B cell (primary cell): ENCODE measurements around the gene POU2AF2. TPM values are rescaled to one million over a fixed set of nuclear protein-coding genes. Genes with fewer than 3 reads are reported as not detected.

Experiments used
- ATAC-seq: fragments of 200-7000 bp; cut with Tn5 transposase; one replicate; pipeline ENCODE4 v1.10.0; 2021; ENCODE audit warnings: low read depth, mild to moderate bottlenecking, moderate number of reproducible peaks, moderate library complexity
- CTCF ChIA-PET: fragments of 350-600 bp; sonication (Branson Sonifier 250); formaldehyde crosslinking; loops from one replicate; lab custom pipeline; 2021; ENCODE audit warnings: antibody characterized with exemption, inconsistent platforms; lab: Charles Lee
- POLR2A ChIA-PET: fragments of 350-600 bp; sonication (Branson Sonifier 250); formaldehyde crosslinking; loops from one replicate; lab custom pipeline; 2021; ENCODE audit warnings: antibody characterized with exemption; lab: Charles Lee
- DNase-seq: peaks from one replicate; pipeline ENCODE4 v3.0.0; 2013
- H2AFZ ChIP-seq: 2 replicates; pipeline ENCODE4 v1.6.1; 2012; ENCODE audit warnings: mild to moderate bottlenecking, low read depth, low read length; ENCODE audit not compliant: insufficient read depth, poor library complexity, severe bottlenecking
- H3K27ac ChIP-seq, 2 donors: 1 replicate in 1 of 2; 2 replicates in 1 of 2; pipeline ENCODE4 v1.5.1; 2012 to 2013; ENCODE audit warnings: low read length in 2 of 2, mild to moderate bottlenecking in 2 of 2, moderate library complexity in 1 of 2
- H3K27me3 ChIP-seq, 4 experiments: fragments of 200-600 bp in 1 of 4; sonication (generic) in 1 of 4; replicated peaks in 1 of 4; 1 replicate in 2 of 4; 2 replicates in 2 of 4; pipeline versions ENCODE4 v1.6.1 to v1.7.0; 2013 to 2016; ENCODE audit warnings: low read length in 3 of 4, mild to moderate bottlenecking in 2 of 4, mixed read lengths in 1 of 4, moderate library complexity in 1 of 4; ENCODE audit not compliant: insufficient read depth in 4 of 4, control insufficient read depth in 3 of 4; ENCODE audit errors: control extremely low read depth in 1 of 4
- H3K36me3 ChIP-seq, 2 experiments: replicated peaks in 1 of 2; 1 replicate in 1 of 2; 2 replicates in 1 of 2; pipeline versions ENCODE4 v1.6.1 to v1.7.1; 2013; ENCODE audit warnings: low read length in 1 of 2; ENCODE audit not compliant: insufficient read depth in 2 of 2, control insufficient read depth in 1 of 2; ENCODE audit errors: control extremely low read depth in 1 of 2, extremely low read depth in 1 of 2
- H3K4me1 ChIP-seq, 2 donors: fragments of 200-600 bp in 1 of 2; sonication (generic) in 1 of 2; 1 replicate in 1 of 2; 2 replicates in 1 of 2; pipeline versions ENCODE4 v1.5.1 to v1.6.1; 2013 to 2017; ENCODE audit warnings: low read length in 2 of 2; ENCODE audit not compliant: control insufficient read depth in 2 of 2, insufficient read depth in 2 of 2
- H3K4me2 ChIP-seq: replicated peaks from 2 replicates; pipeline ENCODE3; 2012; ENCODE audit warnings: mild to moderate bottlenecking, low read depth, low read length; ENCODE audit not compliant: poor library complexity, severe bottlenecking
- H3K4me3 ChIP-seq, 5 experiments: fragments of 200-600 bp in 1 of 5; sonication (generic) in 1 of 5; 1 replicate in 3 of 5; 2 replicates in 2 of 5; pipeline versions ENCODE4 v1.5.1 to v1.7.0; 2011 to 2016; ENCODE audit warnings: low read length in 4 of 5, mild to moderate bottlenecking in 4 of 5, low read depth in 2 of 5, control low read depth in 1 of 5, moderate library complexity in 1 of 5; ENCODE audit not compliant: insufficient read depth in 1 of 5; ENCODE audit errors: control extremely low read depth in 1 of 5, extremely low read depth in 1 of 5
- H3K79me2 ChIP-seq: fragments of 200-600 bp; sonication (generic); one replicate; pipeline ENCODE4 v1.6.0; 2016; ENCODE audit warnings: low read length; ENCODE audit not compliant: control insufficient read depth, insufficient read depth
- H3K9ac ChIP-seq: fragments of 200-600 bp; sonication (generic); 2 replicates; pipeline ENCODE4 v1.6.1; 2017; ENCODE audit warnings: mild to moderate bottlenecking, low read length, moderate library complexity
- H3K9me3 ChIP-seq, 3 donors: one replicate each; pipeline versions ENCODE4 v1.6.1 to v1.7.1; 2013; ENCODE audit warnings: low read length in 2 of 3; ENCODE audit not compliant: control insufficient read depth in 2 of 3, insufficient read depth in 1 of 3; ENCODE audit errors: control extremely low read depth in 1 of 3
- H4K20me1 ChIP-seq: 2 replicates; pipeline ENCODE4 v1.6.0; 2012; ENCODE audit warnings: mild to moderate bottlenecking, low read length; ENCODE audit not compliant: insufficient read depth, control insufficient read depth, poor library complexity, severe bottlenecking
- H3K27ac Mint-ChIP-seq: one replicate; pipeline ENCODE4 v1.8.0; 2021; ENCODE audit warnings: mixed read lengths
- H3K27me3 Mint-ChIP-seq: one replicate; pipeline ENCODE4 v1.8.0; 2021; ENCODE audit warnings: mixed read lengths
- H3K4me1 Mint-ChIP-seq: one replicate; pipeline ENCODE4 v1.8.0; 2021; ENCODE audit warnings: mixed read lengths
- H3K4me3 Mint-ChIP-seq: one replicate; pipeline ENCODE4 v1.8.0; 2021; ENCODE audit warnings: mixed read lengths
- H3K9me3 Mint-ChIP-seq: one replicate; pipeline ENCODE4 v1.8.0; 2022; ENCODE audit warnings: mixed read lengths; ENCODE audit not compliant: insufficient read depth
- EZH2 ChIP-seq: IDR thresholded peaks from 2 replicates; pipeline ENCODE4 v1.6.1; 2012; ENCODE audit warnings: borderline replicate concordance, low read depth, mild to moderate bottlenecking, moderate library complexity, low read length; ENCODE audit not compliant: insufficient read depth, poor library complexity, severe bottlenecking
- WGBS: methylation state at CpG from one replicate; pipeline ENCODE4 v1.1.5; 2013; ENCODE audit warnings: missing lambda C conversion rate; ENCODE audit not compliant: insufficient coverage; 5-methylcytosine and 5-hydroxymethylcytosine counted together
- intact Hi-C: fragments of 100-400 bp; cut with micrococcal nuclease; formaldehyde crosslinking; loops from one replicate; pipeline ENCODE4 v1.10.0; 2022
- polyA plus RNA-seq: library from polyadenylated mRNA; depleted of rRNA; stranded (reverse); fragments of >200 nt; gene quantifications from 2 replicates; pipeline ENCODE4 v1.2.3, GENCODE V29; 2012
- total RNA-seq, 2 donors: library from RNA; stranded (reverse); fragments of 120-200 nt in 1 of 2; gene quantifications; 1 replicate in 1 of 2; 2 replicates in 1 of 2; pipeline versions ENCODE4 v1.2.3 to v1.2.4, GENCODE V29; 2013 to 2022
- TF ChIP-seq, protein P1 (sequence below): fragments of 200-600 bp; IDR thresholded peaks from one replicate; pipeline ENCODE4 v1.8.0; 2022; ENCODE audit warnings: antibody characterized with exemption, mild to moderate bottlenecking

The POU2AF2 gene
- total and polyA plus RNA-seq, 2 donors (not counting 1 experiment from before 2014, with no cell fraction given): not detected

GRCh38 chr11:111329306-111330204 is 84.0 kb downstream of the POU2AF2 start:
- no peak overlapping the region for H3K27ac Mint-ChIP-seq
- WGBS: 96% methylated on average over 4 of the region's 7 CpGs
- DNase-seq (no peak), ATAC-seq (no peak)
- Histone ChIP-seq H3K27me3 (no peaks in the 10 kb centered on the region), H3K36me3 (no peaks in the 10 kb centered on the region), H2AFZ (no peak overlapping the region), H4K20me1 (no peaks in the 10 kb centered on the region), H3K4me2 (no peak overlapping the region), H3K9ac (no peak overlapping the region), H3K27ac (no peak overlapping the region), H3K4me1 (no peaks in the 10 kb centered on the region), H3K4me3 (no peak overlapping the region), H3K79me2 (no peaks in the 10 kb centered on the region), H3K9me3 (no peaks in the 10 kb centered on the region)
- TF ChIP-seq, protein P1, sequence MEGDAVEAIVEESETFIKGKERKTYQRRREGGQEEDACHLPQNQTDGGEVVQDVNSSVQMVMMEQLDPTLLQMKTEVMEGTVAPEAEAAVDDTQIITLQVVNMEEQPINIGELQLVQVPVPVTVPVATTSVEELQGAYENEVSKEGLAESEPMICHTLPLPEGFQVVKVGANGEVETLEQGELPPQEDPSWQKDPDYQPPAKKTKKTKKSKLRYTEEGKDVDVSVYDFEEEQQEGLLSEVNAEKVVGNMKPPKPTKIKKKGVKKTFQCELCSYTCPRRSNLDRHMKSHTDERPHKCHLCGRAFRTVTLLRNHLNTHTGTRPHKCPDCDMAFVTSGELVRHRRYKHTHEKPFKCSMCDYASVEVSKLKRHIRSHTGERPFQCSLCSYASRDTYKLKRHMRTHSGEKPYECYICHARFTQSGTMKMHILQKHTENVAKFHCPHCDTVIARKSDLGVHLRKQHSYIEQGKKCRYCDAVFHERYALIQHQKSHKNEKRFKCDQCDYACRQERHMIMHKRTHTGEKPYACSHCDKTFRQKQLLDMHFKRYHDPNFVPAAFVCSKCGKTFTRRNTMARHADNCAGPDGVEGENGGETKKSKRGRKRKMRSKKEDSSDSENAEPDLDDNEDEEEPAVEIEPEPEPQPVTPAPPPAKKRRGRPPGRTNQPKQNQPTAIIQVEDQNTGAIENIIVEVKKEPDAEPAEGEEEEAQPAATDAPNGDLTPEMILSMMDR: no peak
- TF ChIP-seq EZH2: no peak
- H3K9me3 Mint-ChIP-seq: no peaks in the 10 kb centered on the region
- CTCF ChIA-PET: interaction anchor here (0.8 to 3.6 kb wide), 3 partner anchors 47 to 99 kb away, joined by 3 to 14 read pairs (median 6); no protein-coding TSS in a partner anchor
- intact Hi-C loops: no loop called here
- H3K4me1 Mint-ChIP-seq: peaks cover 6% of the 10 kb centered on the region
- no peaks in the 10 kb centered on the region for H3K27me3 Mint-ChIP-seq
- POLR2A ChIA-PET: interaction anchor here (0.7 kb wide), 1 partner anchor 47 kb away, joined by 3 read pairs; no protein-coding TSS in a partner anchor
- H3K4me3 Mint-ChIP-seq: no peak overlapping the region
